ENCODE measurements around the gene VPS4A. TPM values are rescaled to one million over a fixed set of nuclear protein-coding genes. Genes with fewer than 3 reads are reported as not detected.

The VPS4A gene
- total RNA-seq, 1 experiment from 2014 or later = 27.3 TPM

GRCh38 chr16:69346683-69347082 lies 35.5 kb downstream of the VPS4A start:
- Histone ChIP-seq H3F3A (ENCODE audit: low read length, unreplicated experiment) (no peaks in the 10 kb centered on the region), H3K27ac (ENCODE audit: low read length) (no peak overlapping the region), H3K4me1 (ENCODE audit: insufficient read depth, low read length) (peaks cover under 1% of the 10 kb centered on the region; the same call in 1 of the 2 replicates), H4K20me1 (ENCODE audit: low read length) (no peaks in the 10 kb centered on the region), H3K9ac (ENCODE audit: low read length) (no peak overlapping the region), H3K27me3 (ENCODE audit: low read length) (no peaks in the 10 kb centered on the region), H2AFZ (ENCODE audit: low read length) (no peak overlapping the region), H3K4me3 (ENCODE audit: low read length) (no peak overlapping the region), H3K36me3 (ENCODE audit: low read depth, low read length) (peaks cover 13% of the 10 kb centered on the region), H3K9me3 (ENCODE audit: low read length) (no peaks in the 10 kb centered on the region), H3K9me2 (replicated peaks; ENCODE audit: low read length) (no peaks in the 10 kb centered on the region), H3K79me2 (ENCODE audit: low read length) (peaks cover 12% of the 10 kb centered on the region), H3K4me2 (ENCODE audit: low read length) (no peak overlapping the region)
- no peak for TF ChIP-seq EZH2phosphoT487 (IDR thresholded peaks at IDR 0.05; ENCODE audit: borderline replicate concordance, low read length)
- no peak for TF ChIP-seq EZH2 (IDR thresholded peaks at IDR 0.05; ENCODE audit: low read length, unreplicated experiment)
- TF ChIP-seq CTCF (conservative IDR thresholded peaks at IDR 0.05; ENCODE audit: low read depth, low read length) = no peak
- no peak for DNase-seq
- intact Hi-C loops (cut with micrococcal nuclease) = no loop called here
- ChIA-PET POLR2A (ENCODE audit: unreplicated experiment) (no interaction called here), CTCF (no interaction called here)
- BruUV-seq (replicated peaks) = no TSS peak
- no peak for ATAC-seq

GRCh38 chr16:69348222-69348621 lies 37.1 kb downstream of the VPS4A start:
- ChIA-PET CTCF (no interaction called here), POLR2A (ENCODE audit: unreplicated experiment) (no interaction called here)
- Histone ChIP-seq H3K27me3 (ENCODE audit: low read length) (no peaks in the 10 kb centered on the region), H3K36me3 (ENCODE audit: low read depth, low read length) (peaks cover 5% of the 10 kb centered on the region), H3K9ac (ENCODE audit: low read length) (no peak overlapping the region), H3K4me3 (ENCODE audit: low read length) (no peak overlapping the region), H3K9me3 (ENCODE audit: low read length) (no peaks in the 10 kb centered on the region), H3F3A (ENCODE audit: low read length, unreplicated experiment) (no peaks in the 10 kb centered on the region), H4K20me1 (ENCODE audit: low read length) (no peaks in the 10 kb centered on the region), H3K27ac (ENCODE audit: low read length) (no peak overlapping the region), H3K9me2 (replicated peaks; ENCODE audit: low read length) (no peaks in the 10 kb centered on the region), H3K4me1 (ENCODE audit: insufficient read depth, low read length) (no peaks in the 10 kb centered on the region; the same call in 1 of the 2 replicates), H3K4me2 (ENCODE audit: low read length) (no peak overlapping the region), H3K79me2 (ENCODE audit: low read length) (0 out of 2 replicates have a peak, but pooled peaks cover 2% of the 10 kb centered on the region), H2AFZ (ENCODE audit: low read length) (no peak overlapping the region)
- TF ChIP-seq EZH2phosphoT487 (IDR thresholded peaks at IDR 0.05; ENCODE audit: borderline replicate concordance, low read length) = no peak
- TF ChIP-seq CTCF (conservative IDR thresholded peaks at IDR 0.05; ENCODE audit: low read depth, low read length) = no peak
- TF ChIP-seq EZH2 (IDR thresholded peaks at IDR 0.05; ENCODE audit: low read length, unreplicated experiment) = no peak
- intact Hi-C loops (cut with micrococcal nuclease) = no loop called here
- peak; percentile 80 for ATAC-seq
- BruUV-seq (replicated peaks) = no TSS peak
- peak; percentile 21 for DNase-seq

- H4K20me1 ChIP-seq (ENCODE audit: low read length) = no peaks in the 10 kb centered on the region
- no TSS peak for BruUV-seq (replicated peaks)
- H3K4me2 ChIP-seq (ENCODE audit: low read length) = no peak overlapping the region
- no peaks in the 10 kb centered on the region for H3K27me3 ChIP-seq (ENCODE audit: low read length)
- ChIA-PET CTCF (no interaction called here), POLR2A (ENCODE audit: unreplicated experiment) (no interaction called here)
- H3K9me2 ChIP-seq (replicated peaks; ENCODE audit: low read length) = no peaks in the 10 kb centered on the region
- no peak overlapping the region for H3K27ac ChIP-seq (ENCODE audit: low read length)
- H3F3A ChIP-seq (ENCODE audit: low read length, unreplicated experiment) = no peaks in the 10 kb centered on the region
- no peaks in the 10 kb centered on the region for H3K79me2 ChIP-seq (ENCODE audit: low read length)
- TF ChIP-seq CTCF (conservative IDR thresholded peaks at IDR 0.05; ENCODE audit: low read depth, low read length) (no peak), EZH2 (IDR thresholded peaks at IDR 0.05; ENCODE audit: low read length, unreplicated experiment) (no peak)
- no peak overlapping the region for H2AFZ ChIP-seq (ENCODE audit: low read length)
- ATAC-seq (no peak), DNase-seq (no peak)
- intact Hi-C loops (cut with micrococcal nuclease) = no loop called here
- H3K9ac ChIP-seq (ENCODE audit: low read length) = no peak overlapping the region
- H3K36me3 ChIP-seq (ENCODE audit: low read depth, low read length) = no peaks in the 10 kb centered on the region
- no peaks in the 10 kb centered on the region for H3K9me3 ChIP-seq (ENCODE audit: low read length)
- H3K4me1 ChIP-seq (ENCODE audit: insufficient read depth, low read length) = no peaks in the 10 kb centered on the region; the same call in 1 of the 2 replicates
- H3K4me3 ChIP-seq (ENCODE audit: low read length) = no peak overlapping the region
These were observed 38.4 kb downstream of the VPS4A start for GRCh38 chr16:69349536-69349935.
